Upper lobe of left lung (tissue), 4 donors: Measurements from ENCODE around the gene XCR1.

ENCODE experiments used
- POLR2A ChIP-seq, 4 donors: fragments of 450-650 bp; IDR thresholded peaks; one replicate each; pipeline ENCODE4 v1.5.1; 2016 to 2017; ENCODE audit warnings: antibody characterized with exemption in 4 of 4, mild to moderate bottlenecking in 2 of 4
- TF ChIP-seq, protein P1 (sequence below), 6 experiments: fragments of 450-650 bp in 4 of 6; fragments of 200-600 bp in 2 of 6; sonication (generic) in 2 of 6; IDR thresholded peaks; one replicate each; pipeline ENCODE4 v1.5.1; 2016 to 2019; ENCODE audit warnings: antibody characterized with exemption in 6 of 6

DNA sequence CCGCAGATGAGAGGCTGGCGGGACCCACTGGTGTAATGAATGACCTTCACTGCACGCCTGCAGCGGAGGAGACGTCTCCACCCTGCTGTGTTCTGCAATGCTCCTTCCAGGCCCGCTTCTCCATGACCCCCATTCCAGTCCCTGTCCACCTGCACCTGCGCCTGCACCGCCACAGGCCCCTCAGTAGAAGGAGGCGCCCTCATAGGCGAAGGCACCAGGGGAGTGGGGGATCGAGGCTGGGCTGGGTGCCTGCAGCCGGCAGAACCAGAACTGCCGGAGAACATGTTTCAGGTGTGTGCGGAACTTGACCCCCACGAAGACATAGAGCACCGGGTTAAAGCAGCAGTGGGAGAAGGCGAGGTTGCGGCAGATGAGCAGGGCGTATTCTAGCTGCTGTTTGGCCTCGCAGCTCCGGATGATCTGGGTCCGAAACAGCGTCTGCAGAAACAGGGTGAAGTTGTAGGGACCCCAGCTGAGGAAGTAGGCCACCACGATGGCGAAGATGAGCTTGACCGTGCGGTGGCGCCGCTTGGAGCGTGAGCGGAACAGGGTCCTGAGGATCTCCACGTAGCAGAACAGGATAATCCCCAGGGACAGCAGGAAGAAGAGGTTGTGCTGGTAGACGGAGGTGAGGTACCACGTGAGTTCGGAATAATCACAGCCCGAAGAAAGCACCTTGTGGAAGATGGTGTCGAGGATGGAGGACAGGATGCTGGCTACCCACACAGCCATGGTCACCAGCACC lies 6.3 kb downstream of the XCR1 start:
- TF ChIP-seq, protein P1, sequence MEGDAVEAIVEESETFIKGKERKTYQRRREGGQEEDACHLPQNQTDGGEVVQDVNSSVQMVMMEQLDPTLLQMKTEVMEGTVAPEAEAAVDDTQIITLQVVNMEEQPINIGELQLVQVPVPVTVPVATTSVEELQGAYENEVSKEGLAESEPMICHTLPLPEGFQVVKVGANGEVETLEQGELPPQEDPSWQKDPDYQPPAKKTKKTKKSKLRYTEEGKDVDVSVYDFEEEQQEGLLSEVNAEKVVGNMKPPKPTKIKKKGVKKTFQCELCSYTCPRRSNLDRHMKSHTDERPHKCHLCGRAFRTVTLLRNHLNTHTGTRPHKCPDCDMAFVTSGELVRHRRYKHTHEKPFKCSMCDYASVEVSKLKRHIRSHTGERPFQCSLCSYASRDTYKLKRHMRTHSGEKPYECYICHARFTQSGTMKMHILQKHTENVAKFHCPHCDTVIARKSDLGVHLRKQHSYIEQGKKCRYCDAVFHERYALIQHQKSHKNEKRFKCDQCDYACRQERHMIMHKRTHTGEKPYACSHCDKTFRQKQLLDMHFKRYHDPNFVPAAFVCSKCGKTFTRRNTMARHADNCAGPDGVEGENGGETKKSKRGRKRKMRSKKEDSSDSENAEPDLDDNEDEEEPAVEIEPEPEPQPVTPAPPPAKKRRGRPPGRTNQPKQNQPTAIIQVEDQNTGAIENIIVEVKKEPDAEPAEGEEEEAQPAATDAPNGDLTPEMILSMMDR (IDR thresholded peaks at IDR 0.05), result no peak
- TF ChIP-seq POLR2A (IDR thresholded peaks at IDR 0.05), result no peak
